NCI-H2107 treated with DMSO at 0.1 percent for 48 hours (cell line): ENCODE measurements around the gene PLEKHG3.

ENCODE experiments used
- DNase-seq: peaks from one replicate; lab custom pipeline; 2025; ENCODE audit not compliant: unreplicated experiment; lab: John Stamatoyannopoulos, UW

Gene PLEKHG3

GRCh38 chr14:64743061-64743460 is 38.8 kb downstream of the PLEKHG3 start:
- no peak for DNase-seq

GRCh38 chr14:64745511-64746091 is 41.4 kb downstream of the PLEKHG3 start:
- no peak for DNase-seq

GRCh38 chr14:64746298-64747250 is 42.4 kb downstream of the PLEKHG3 start:
- DNase-seq = no peak

GRCh38 chr14:64747327-64747726 is 43.1 kb downstream of the PLEKHG3 start:
- DNase-seq = no peak

GRCh38 chr14:64748521-64748920 is 44.3 kb downstream of the PLEKHG3 start:
- DNase-seq = no peak

GRCh38 chr14:64748995-64749714 is 44.9 kb downstream of the PLEKHG3 start:
- DNase-seq = no peak

GRCh38 chr14:64752909-64753308 is 48.7 kb downstream of the PLEKHG3 start:
- no peak for DNase-seq

- DNase-seq = no peak
Measured at GRCh38 chr14:64753374-64753773, 49.1 kb downstream of the PLEKHG3 start.

GRCh38 chr14:64753999-64754398 is 49.8 kb downstream of the PLEKHG3 start:
- DNase-seq = no peak

GRCh38 chr14:64754685-64755084 is 50.5 kb downstream of the PLEKHG3 start:
- no peak for DNase-seq

- no peak for DNase-seq
Measured at GRCh38 chr14:64755781-64756221, 51.6 kb downstream of the PLEKHG3 start.

- no peak for DNase-seq
Measured at GRCh38 chr14:64756712-64757111, 52.5 kb downstream of the PLEKHG3 start.

GRCh38 chr14:64757601-64758000 is 53.4 kb downstream of the PLEKHG3 start:
- DNase-seq = no peak

- peak; percentile 30 for DNase-seq
Measured at GRCh38 chr14:64758025-64758521, 53.8 kb downstream of the PLEKHG3 start.

GRCh38 chr14:64758691-64759554 is 54.7 kb downstream of the PLEKHG3 start:
- DNase-seq = no peak

GRCh38 chr14:64759555-64759938 is 55.3 kb downstream of the PLEKHG3 start:
- DNase-seq = no peak

- no peak for DNase-seq
Measured at GRCh38 chr14:64760146-64760755, 56.0 kb downstream of the PLEKHG3 start.

GRCh38 chr14:64760916-64761315 is 56.7 kb downstream of the PLEKHG3 start:
- DNase-seq = no peak

GRCh38 chr14:64761441-64762043 is 57.3 kb downstream of the PLEKHG3 start:
- DNase-seq = no peak
